Testis (tissue), 5 donors: ENCODE results near the gene STRN. TPM values are rescaled to one million over a fixed set of nuclear protein-coding genes. Genes with fewer than 3 reads are reported as not detected.

Experiments
- DNase-seq: peaks from one replicate; pipeline ENCODE4 v3.0.0-alpha.2; 2019
- H3K27ac ChIP-seq, 2 donors: fragments of 200-600 bp; sonication (generic); one replicate each; pipeline ENCODE4 v1.5.1; 2019
- H3K27me3 ChIP-seq: fragments of 200-600 bp; sonication (generic); one replicate; pipeline ENCODE4 v1.5.1; 2019
- H3K36me3 ChIP-seq: fragments of 200-600 bp; sonication (generic); one replicate; pipeline ENCODE4 v1.5.1; 2017; ENCODE audit warnings: low read depth; ENCODE audit errors: missing control alignments
- H3K4me1 ChIP-seq: fragments of 200-600 bp; sonication (generic); one replicate; pipeline ENCODE4 v1.5.1; 2019
- H3K4me3 ChIP-seq, 2 donors: fragments of 200-600 bp; sonication (generic); one replicate each; pipeline ENCODE4 v1.5.1; 2017 to 2019
- H3K9me3 ChIP-seq: fragments of 200-600 bp; sonication (generic); one replicate; pipeline ENCODE4 v1.5.1; 2017
- POLR2A ChIP-seq: fragments of 450-650 bp; IDR thresholded peaks from one replicate; pipeline ENCODE4 v1.6.1; 2017; ENCODE audit warnings: antibody characterized with exemption, mild to moderate bottlenecking, moderate library complexity
- WGBS, 2 donors: methylation state at CpG; one replicate each; pipeline ENCODE4 v1.1.5; 2018; 5-methylcytosine and 5-hydroxymethylcytosine counted together
- intact Hi-C: fragments of 100-400 bp; cut with DNase I; formaldehyde crosslinking; loops from one replicate; pipeline ENCODE4 v1.15.1; 2023; ENCODE audit warnings: low total_unique reads
- long read RNA-seq, 2 donors: transcript quantifications; one replicate each; lab custom pipeline, GENCODE V29; 2026
- polyA plus RNA-seq: library from polyadenylated mRNA; stranded (reverse); fragments of 350-450 nt; fragmentation: Illumina TruSeq; extraction: RNeasy Lipid Tissue Mini Kit (QIAGEN cat#74804); gene quantifications from one replicate; pipeline ENCODE4 v1.2.3, GENCODE V29; 2014; ENCODE audit warnings: low read depth, low replicate concordance; ENCODE audit not compliant: insufficient read depth
- total RNA-seq, 2 donors: library from RNA; depleted of rRNA; stranded (reverse); fragments of >200 nt; gene quantifications; one replicate each; pipeline ENCODE4 v1.2.3, GENCODE V29; 2016
- TF ChIP-seq, protein P1 (sequence below), 3 experiments: fragments of 450-650 bp in 2 of 3; fragments of 200-600 bp in 1 of 3; sonication (generic) in 1 of 3; IDR thresholded peaks; one replicate each; pipeline ENCODE4 v1.5.1; 2016 to 2019; ENCODE audit warnings: antibody characterized with exemption in 3 of 3, mild to moderate bottlenecking in 2 of 3, moderate library complexity in 1 of 3

STRN gene, protein sequence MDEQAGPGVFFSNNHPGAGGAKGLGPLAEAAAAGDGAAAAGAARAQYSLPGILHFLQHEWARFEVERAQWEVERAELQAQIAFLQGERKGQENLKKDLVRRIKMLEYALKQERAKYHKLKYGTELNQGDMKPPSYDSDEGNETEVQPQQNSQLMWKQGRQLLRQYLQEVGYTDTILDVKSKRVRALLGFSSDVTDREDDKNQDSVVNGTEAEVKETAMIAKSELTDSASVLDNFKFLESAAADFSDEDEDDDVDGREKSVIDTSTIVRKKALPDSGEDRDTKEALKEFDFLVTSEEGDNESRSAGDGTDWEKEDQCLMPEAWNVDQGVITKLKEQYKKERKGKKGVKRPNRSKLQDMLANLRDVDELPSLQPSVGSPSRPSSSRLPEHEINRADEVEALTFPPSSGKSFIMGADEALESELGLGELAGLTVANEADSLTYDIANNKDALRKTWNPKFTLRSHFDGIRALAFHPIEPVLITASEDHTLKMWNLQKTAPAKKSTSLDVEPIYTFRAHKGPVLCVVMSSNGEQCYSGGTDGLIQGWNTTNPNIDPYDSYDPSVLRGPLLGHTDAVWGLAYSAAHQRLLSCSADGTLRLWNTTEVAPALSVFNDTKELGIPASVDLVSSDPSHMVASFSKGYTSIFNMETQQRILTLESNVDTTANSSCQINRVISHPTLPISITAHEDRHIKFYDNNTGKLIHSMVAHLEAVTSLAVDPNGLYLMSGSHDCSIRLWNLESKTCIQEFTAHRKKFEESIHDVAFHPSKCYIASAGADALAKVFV
- total RNA-seq: 10 to 100 TPM; 34.8 to 37.1 TPM
- polyA plus RNA-seq: 13.9 TPM
- long read RNA-seq, donor 1, full-length matches to known transcripts: 3 of 3 reads
- long read RNA-seq, donor 1, partial matches to known transcripts: 0 of 3 reads
- long read RNA-seq, donor 1, other reads (novel, unspliced or antisense): 0 of 3 reads
- long read RNA-seq, donor 2, full-length matches to known transcripts: 3 of 3 reads
- long read RNA-seq, donor 2, partial matches to known transcripts: 0 of 3 reads
- long read RNA-seq, donor 2, other reads (novel, unspliced or antisense): 0 of 3 reads

DNA sequence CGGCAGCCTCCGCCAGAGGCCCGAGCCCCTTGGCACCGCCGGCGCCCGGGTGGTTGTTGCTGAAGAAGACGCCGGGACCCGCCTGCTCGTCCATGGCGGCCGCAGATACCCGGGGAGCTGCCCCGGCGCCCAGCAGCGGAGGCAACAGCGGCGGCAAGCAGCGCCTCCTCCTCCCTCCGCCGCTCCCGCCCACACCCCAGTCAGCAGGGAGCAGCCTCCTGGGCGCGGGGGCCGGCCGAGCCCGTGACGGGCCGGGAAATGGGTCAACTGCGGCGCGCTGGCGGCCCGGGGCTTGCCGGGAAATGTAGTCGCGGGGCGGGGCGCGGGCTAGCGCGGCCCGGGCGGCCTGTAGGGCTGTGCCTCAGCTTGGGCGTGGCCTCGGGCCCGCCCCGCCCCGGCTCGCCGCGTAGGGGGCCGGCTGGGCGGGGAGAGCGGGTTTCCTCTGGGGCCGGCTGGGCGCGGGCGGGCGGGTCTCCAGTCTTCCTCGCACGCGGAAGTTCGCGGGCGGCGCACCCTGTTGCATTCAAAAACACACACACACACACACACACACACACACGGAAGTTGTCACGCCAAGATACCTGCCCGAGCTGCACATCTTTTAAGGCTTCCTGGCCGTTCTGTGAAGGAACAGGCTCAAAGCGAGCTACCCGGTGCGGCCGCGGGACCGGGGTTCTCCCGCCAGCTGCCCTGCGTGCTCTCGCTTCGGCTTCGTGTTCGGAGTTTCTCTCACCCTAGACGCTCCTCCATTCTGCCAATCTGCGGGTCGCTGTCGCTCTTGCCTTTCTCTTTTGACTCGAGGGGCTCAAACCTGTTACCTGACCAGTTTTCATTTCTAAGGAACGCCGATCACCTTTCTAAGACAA is at the start of gene STRN:
Gene STRN, minus strand, starts transcription at position 167 of the 866 bp plus-strand sequence. Its CDS starts 73 bp downstream, at position 94.
- H3K4me3 ChIP-seq: peak within 1 kb of the TSS; percentile 78 to 98
- intact Hi-C loops: no loop called here
- WGBS, 2 donors: 0 to 1% methylated on average over 6 to 88 of the region's 91 CpGs
- DNase-seq: peak; percentile 96
- no peaks in the 10 kb centered on the region for H3K36me3 ChIP-seq
- no peaks in the 10 kb centered on the region for H3K9me3 ChIP-seq
- TF ChIP-seq POLR2A: peak; percentile 48
- TF ChIP-seq, protein P1, sequence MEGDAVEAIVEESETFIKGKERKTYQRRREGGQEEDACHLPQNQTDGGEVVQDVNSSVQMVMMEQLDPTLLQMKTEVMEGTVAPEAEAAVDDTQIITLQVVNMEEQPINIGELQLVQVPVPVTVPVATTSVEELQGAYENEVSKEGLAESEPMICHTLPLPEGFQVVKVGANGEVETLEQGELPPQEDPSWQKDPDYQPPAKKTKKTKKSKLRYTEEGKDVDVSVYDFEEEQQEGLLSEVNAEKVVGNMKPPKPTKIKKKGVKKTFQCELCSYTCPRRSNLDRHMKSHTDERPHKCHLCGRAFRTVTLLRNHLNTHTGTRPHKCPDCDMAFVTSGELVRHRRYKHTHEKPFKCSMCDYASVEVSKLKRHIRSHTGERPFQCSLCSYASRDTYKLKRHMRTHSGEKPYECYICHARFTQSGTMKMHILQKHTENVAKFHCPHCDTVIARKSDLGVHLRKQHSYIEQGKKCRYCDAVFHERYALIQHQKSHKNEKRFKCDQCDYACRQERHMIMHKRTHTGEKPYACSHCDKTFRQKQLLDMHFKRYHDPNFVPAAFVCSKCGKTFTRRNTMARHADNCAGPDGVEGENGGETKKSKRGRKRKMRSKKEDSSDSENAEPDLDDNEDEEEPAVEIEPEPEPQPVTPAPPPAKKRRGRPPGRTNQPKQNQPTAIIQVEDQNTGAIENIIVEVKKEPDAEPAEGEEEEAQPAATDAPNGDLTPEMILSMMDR (IDR thresholded peaks at IDR 0.05): peak in 1 of 3 experiments; percentile 13
- no peaks in the 10 kb centered on the region for H3K27me3 ChIP-seq
- peaks cover 11% of the 10 kb centered on the region for H3K4me1 ChIP-seq
- peak within 1 kb of the TSS; percentile 86 to 91 for H3K27ac ChIP-seq

DNA sequence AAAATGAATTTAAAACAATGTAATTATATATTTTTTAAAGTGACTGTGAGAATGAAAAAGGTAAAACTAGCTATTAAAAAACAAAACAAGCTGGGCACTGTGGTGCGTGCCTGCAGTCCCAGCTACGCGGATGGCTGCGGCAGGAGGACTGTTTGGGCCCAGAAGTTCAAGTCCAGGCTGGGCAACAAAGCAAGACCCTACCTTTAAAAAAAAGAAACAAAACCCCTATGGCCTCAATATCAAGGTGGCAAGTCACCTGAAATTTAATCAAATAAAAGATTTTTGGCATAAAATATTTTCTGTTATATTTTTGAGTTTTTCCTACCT is 46.9 kb upstream of the STRN start:
- Histone ChIP-seq H3K4me3 (no peak overlapping the region), H3K27me3 (no peaks in the 10 kb centered on the region), H3K4me1 (no peaks in the 10 kb centered on the region), H3K9me3 (no peaks in the 10 kb centered on the region), H3K27ac (peak overlapping the region in 1 of 2 donors; percentile 67), H3K36me3 (no peaks in the 10 kb centered on the region)
- 86 to 96% methylated on average over 4 of the region's 4 CpGs for WGBS, 2 donors
- intact Hi-C loops: no loop called here
- TF ChIP-seq, protein P1 (IDR thresholded peaks at IDR 0.05): no peak
- TF ChIP-seq POLR2A: no peak
- no peak for DNase-seq

DNA sequence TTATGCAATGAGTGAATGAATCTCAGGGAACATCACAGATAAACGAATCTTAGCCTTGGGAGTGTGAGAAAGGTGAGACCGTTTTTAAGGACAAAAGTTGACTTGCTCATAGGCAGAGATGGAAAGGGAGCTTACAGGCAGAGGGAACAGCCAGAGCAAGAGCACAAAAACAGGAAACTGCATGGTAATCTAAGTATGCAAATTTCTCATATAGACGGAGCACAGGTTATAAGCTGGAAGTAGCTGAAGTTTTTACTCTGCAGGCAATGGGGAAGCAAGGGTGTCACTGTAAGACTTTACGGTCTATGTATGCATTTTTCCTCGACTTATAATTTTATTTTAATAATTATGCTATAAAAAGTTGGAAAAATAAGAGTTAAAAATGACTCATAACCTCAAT is 44.8 kb upstream of the STRN start:
- no peak for TF ChIP-seq POLR2A
- TF ChIP-seq, protein P1 (IDR thresholded peaks at IDR 0.05): no peak
- no peak for DNase-seq
- Histone ChIP-seq H3K4me1 (no peaks in the 10 kb centered on the region), H3K27ac (no peak overlapping the region), H3K36me3 (no peaks in the 10 kb centered on the region), H3K27me3 (no peaks in the 10 kb centered on the region), H3K4me3 (no peak overlapping the region), H3K9me3 (no peaks in the 10 kb centered on the region)
- 73 to 79% methylated on average over 5 of the region's 5 CpGs for WGBS, 2 donors
- intact Hi-C loops: no loop called here

DNA sequence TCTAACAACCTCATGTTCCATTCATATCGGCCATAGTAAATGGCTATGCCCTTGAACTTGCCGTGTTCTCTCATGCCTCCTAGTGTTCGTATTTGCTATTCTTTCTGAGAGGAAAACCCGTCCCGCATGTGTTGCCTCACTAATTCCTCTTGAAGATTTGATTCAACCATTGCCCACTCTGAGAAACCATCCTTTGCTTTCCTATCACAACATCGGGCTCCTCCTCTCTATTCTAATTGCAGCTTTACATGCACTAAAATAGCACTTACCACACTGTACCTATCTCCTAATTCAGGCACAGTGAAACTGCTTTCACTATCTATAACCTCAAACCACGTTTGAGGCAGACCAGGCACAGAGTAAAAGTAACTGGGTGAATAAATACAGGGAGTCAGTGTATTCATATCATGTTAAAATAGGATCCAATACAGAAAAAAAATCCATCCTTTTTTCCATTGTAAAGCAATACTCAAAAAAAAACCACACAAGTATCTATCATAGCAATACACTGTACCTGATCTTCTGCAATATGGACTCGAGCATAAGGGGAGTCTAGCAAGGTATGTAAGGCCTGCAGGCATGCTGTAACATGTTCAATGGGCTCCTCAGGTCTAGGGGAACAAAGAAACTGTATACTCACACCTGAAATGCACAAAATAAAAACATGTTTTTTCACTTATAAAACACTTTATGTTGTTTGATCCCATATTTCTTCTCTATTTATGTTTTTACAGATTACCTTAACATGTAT is 39.0 kb upstream of the STRN start:
- H3K36me3 ChIP-seq: no peaks in the 10 kb centered on the region
- H3K9me3 ChIP-seq: no peaks in the 10 kb centered on the region
- H3K27ac ChIP-seq: no peak overlapping the region
- no peaks in the 10 kb centered on the region for H3K27me3 ChIP-seq
- WGBS, 2 donors: 49 to 79% methylated on average over 8 of the region's 8 CpGs
- intact Hi-C loops: no loop called here
- no peak for TF ChIP-seq POLR2A
- TF ChIP-seq, protein P1 (IDR thresholded peaks at IDR 0.05): peak in 2 of 3 experiments; percentile 20 to 46
- no peak for DNase-seq
- no peaks in the 10 kb centered on the region for H3K4me1 ChIP-seq
- no peak overlapping the region for H3K4me3 ChIP-seq
